NCI-H2196 treated with DMSO at 0.1 percent for 48 hours (cell line): ENCODE data around the gene VAMP8.
"Not testable (repeated sequence)": the region's sequence is repeated elsewhere in the genome, so short reads cannot be mapped to it uniquely, and the experiment has no call there.

Source experiments
- DNase-seq: peaks from one replicate; lab custom pipeline; 2025; ENCODE audit not compliant: unreplicated experiment; lab: John Stamatoyannopoulos, UW

The VAMP8 gene

GRCh38 chr2:85577386-85578242, at the start of gene VAMP8:
Gene VAMP8, plus strand, starts transcription at chr2:85577586. Its CDS starts 61 bp downstream, at chr2:85577647.
- DNase-seq, result peak; percentile 0

- no peak for DNase-seq
These were observed 49.6 kb upstream of the VAMP8 start for GRCh38 chr2:85527787-85528186.

GRCh38 chr2:85528355-85528754, 49.0 kb upstream of the VAMP8 start:
- no peak for DNase-seq

GRCh38 chr2:85529809-85530208, 47.6 kb upstream of the VAMP8 start:
- no peak for DNase-seq

GRCh38 chr2:85531589-85531988, 45.8 kb upstream of the VAMP8 start:
- no peak for DNase-seq

GRCh38 chr2:85534099-85534498, 43.3 kb upstream of the VAMP8 start:
- no peak for DNase-seq

- DNase-seq, result no peak
These were observed 42.5 kb upstream of the VAMP8 start for GRCh38 chr2:85534881-85535280.

GRCh38 chr2:85536479-85536878, 40.9 kb upstream of the VAMP8 start:
- DNase-seq, result no peak

- no peak for DNase-seq
These were observed 39.5 kb upstream of the VAMP8 start for GRCh38 chr2:85537600-85538506.

GRCh38 chr2:85538507-85539360, 38.7 kb upstream of the VAMP8 start, which contains the start of gene MAT2A:
Gene MAT2A, plus strand, starts transcription at chr2:85539168. Its CDS starts 120 bp downstream, at chr2:85539288.
- peak; percentile 52 for DNase-seq

GRCh38 chr2:85539361-85540132, 37.8 kb upstream of the VAMP8 start:
- DNase-seq, result no peak

- no peak for DNase-seq
These were observed 37.2 kb upstream of the VAMP8 start for GRCh38 chr2:85540133-85540648.

- no peak for DNase-seq
These were observed 36.1 kb upstream of the VAMP8 start for GRCh38 chr2:85541262-85541661.

GRCh38 chr2:85541753-85542457, 35.5 kb upstream of the VAMP8 start:
- no peak for DNase-seq

GRCh38 chr2:85542777-85543176, 34.6 kb upstream of the VAMP8 start:
- no peak for DNase-seq

- DNase-seq, result not testable (repeated sequence)
These were observed 33.1 kb upstream of the VAMP8 start for GRCh38 chr2:85544254-85544691.

GRCh38 chr2:85544915-85545779, 32.2 kb upstream of the VAMP8 start:
- DNase-seq, result not testable (repeated sequence)

GRCh38 chr2:85545780-85546240, 31.6 kb upstream of the VAMP8 start:
- no peak for DNase-seq
